HepG2 (cell line): ENCODE results near the gene TCF7L2. TPM values are rescaled to one million over a fixed set of nuclear protein-coding genes. Genes with fewer than 3 reads are reported as not detected.
A peak's percentile ranks its signal among the peaks of the same experiment; 100 is the strongest.

Experiments
- ATAC-seq: fragments of 200-7000 bp; cut with Tn5 transposase; 3 replicates; pipeline ENCODE4 v1.9.1; 2020; ENCODE audit warnings: mild to moderate bottlenecking, moderate library complexity
- BruUV-seq: library from RNA; stranded (reverse); fragments of 400-500 nt; replicated peaks from 2 replicates; lab custom pipeline; 2021; lab: Mats Ljungman, UMichigan
- CTCF ChIA-PET: fragments of 300-600 bp; formaldehyde crosslinking; extraction: SDS; loops from one replicate; lab custom pipeline; 2021; ENCODE audit warnings: low total read pairs, inconsistent platforms, low intra/inter-chr PET ratio; lab: Yijun Ruan, JAX
- POLR2A ChIA-PET: fragments of 350-600 bp; sonication (Branson Sonifier 250); formaldehyde crosslinking; loops from one replicate; lab custom pipeline; 2020; ENCODE audit warnings: antibody characterized with exemption, inconsistent platforms; lab: Yijun Ruan, JAX
- DNase-seq: peaks from one replicate; pipeline ENCODE4 v3.0.0-alpha.2; 2015; ENCODE audit warnings: low spot score
- FAIRE-seq: peaks from 3 replicates; lab custom pipeline; 2011; peaks lifted over from hg19 to GRCh38; lab: Jason Lieb, UNC
- H2AFZ ChIP-seq: one replicate; pipeline ENCODE4 v1.6.1; 2011; ENCODE audit warnings: low read length, inconsistent platforms
- H3K27ac ChIP-seq: fragments of 300-600 bp; 3 replicates; pipeline ENCODE4 v1.8.0; 2011; ENCODE audit warnings: mixed run types, mild to moderate bottlenecking, mixed read lengths, low read length, inconsistent platforms; ENCODE audit not compliant: insufficient read depth; ENCODE audit errors: extremely low read length
- H3K27me3 ChIP-seq, 2 experiments: fragments of 200-600 bp in 1 of 2; 2 replicates in 1 of 2; 3 replicates in 1 of 2; pipeline versions ENCODE4 v1.6.0 to v1.8.0; 2011; ENCODE audit warnings: low read length in 2 of 2, mild to moderate bottlenecking in 2 of 2, moderate library complexity in 2 of 2, inconsistent platforms in 1 of 2; ENCODE audit not compliant: insufficient read depth in 2 of 2, control insufficient read depth in 1 of 2
- H3K36me3 ChIP-seq, 2 experiments: fragments of 200-600 bp in 1 of 2; replicated peaks in 1 of 2; 2 replicates in 1 of 2; 3 replicates in 1 of 2; pipeline versions ENCODE4 v1.5.1 to v1.8.0; 2011; ENCODE audit warnings: low read length in 2 of 2, inconsistent platforms in 1 of 2; ENCODE audit not compliant: insufficient read depth in 2 of 2, control insufficient read depth in 1 of 2
- H3K4me1 ChIP-seq: 2 replicates; pipeline ENCODE4 v1.5.1; 2012; ENCODE audit warnings: low read length, inconsistent platforms; ENCODE audit not compliant: insufficient read depth
- H3K4me2 ChIP-seq: 2 replicates; pipeline ENCODE4 v1.6.0; 2011; ENCODE audit warnings: low read depth, low read length, inconsistent platforms
- H3K4me3 ChIP-seq, 3 experiments: fragments of 200-600 bp in 1 of 3; sonication (generic), shearing (Covaris generic) in 1 of 3; replicated peaks in 1 of 3; 2 replicates each; pipeline ENCODE4 v1.5.1; 2011 to 2016; ENCODE audit warnings: low read length in 3 of 3, inconsistent platforms in 2 of 3, low read depth in 2 of 3, mild to moderate bottlenecking in 2 of 3, control low read depth in 1 of 3, mixed read lengths in 1 of 3; ENCODE audit not compliant: insufficient read depth in 1 of 3
- H3K79me2 ChIP-seq: one replicate; pipeline ENCODE4 v1.6.1; 2011; ENCODE audit warnings: low read length, inconsistent platforms; ENCODE audit not compliant: insufficient read depth
- H3K9ac ChIP-seq: 2 replicates; pipeline ENCODE4 v1.6.0; 2011; ENCODE audit warnings: mild to moderate bottlenecking, low read depth, low read length, inconsistent platforms; ENCODE audit not compliant: insufficient read depth
- H3K9me3 ChIP-seq: 2 replicates; pipeline ENCODE4 v1.5.1; 2012; ENCODE audit warnings: mild to moderate bottlenecking, low read length
- H4K20me1 ChIP-seq: 2 replicates; pipeline ENCODE4 v1.6.0; 2011; ENCODE audit warnings: inconsistent platforms, mild to moderate bottlenecking, low read length, moderate library complexity; ENCODE audit not compliant: insufficient read depth
- BATF2 ChIP-seq: sonication (generic); formaldehyde crosslinking; IDR thresholded peaks from 2 replicates; pipeline ENCODE4 v1.8.0; 2022; ENCODE audit warnings: mild to moderate bottlenecking, missing genetic modification reagents, moderate library complexity
- CEBPZ ChIP-seq: IDR thresholded peaks from 2 replicates; pipeline ENCODE4 v1.6.1; 2012; ENCODE audit warnings: low read length, improper control_type of control experiment
- GATA4 ChIP-seq: sonication (generic); IDR thresholded peaks from 2 replicates; pipeline ENCODE4 v1.6.1; 2016; ENCODE audit warnings: antibody characterized with exemption, low read depth, borderline replicate concordance
- GATAD1 ChIP-seq: IDR thresholded peaks from 2 replicates; pipeline ENCODE4 v1.6.1; 2016; ENCODE audit warnings: missing genetic modification reagents, missing compliant biosample characterization
- GMEB2 ChIP-seq: IDR thresholded peaks from 2 replicates; pipeline ENCODE4 v1.6.1; 2016; ENCODE audit warnings: missing biosample characterization, missing genetic modification reagents, low read depth
- HMGXB4 ChIP-seq, 2 experiments: sonication (generic) in 1 of 2; formaldehyde crosslinking in 1 of 2; IDR thresholded peaks; 2 replicates each; pipeline versions ENCODE4 v1.4.0 to v1.6.1; 2018 to 2020; ENCODE audit warnings: missing genetic modification reagents in 2 of 2, borderline replicate concordance in 1 of 2, low read depth in 1 of 2, mild to moderate bottlenecking in 1 of 2, missing biosample characterization in 1 of 2
- KAT7 ChIP-seq: IDR thresholded peaks from 2 replicates; pipeline ENCODE4 v1.6.1; 2018; ENCODE audit warnings: borderline replicate concordance, missing compliant biosample characterization
- TMF1 ChIP-seq: sonication (generic); formaldehyde crosslinking; IDR thresholded peaks from 2 replicates; pipeline ENCODE4 v1.8.1; 2022; ENCODE audit warnings: low read depth, missing genetic modification reagents
- TOE1 ChIP-seq: sonication (generic); formaldehyde crosslinking; IDR thresholded peaks from 2 replicates; pipeline ENCODE4 v1.4.0; 2020; ENCODE audit warnings: mild to moderate bottlenecking, missing genetic modification reagents
- ZIK1 ChIP-seq: sonication (generic); formaldehyde crosslinking; IDR thresholded peaks from 2 replicates; pipeline ENCODE4 v1.5.0; 2020; ENCODE audit warnings: mild to moderate bottlenecking, low read depth, missing genetic modification reagents, borderline replicate concordance
- ZNF629 ChIP-seq: sonication (generic); formaldehyde crosslinking; conservative IDR thresholded peaks from 2 replicates; pipeline ENCODE4 v1.5.0; 2020; ENCODE audit warnings: missing genetic modification reagents
- ZNF720 ChIP-seq: sonication (generic); formaldehyde crosslinking; IDR thresholded peaks from 2 replicates; pipeline ENCODE4 v1.4.0; 2020; ENCODE audit warnings: missing genetic modification reagents
- ZNF776 ChIP-seq: sonication (generic); formaldehyde crosslinking; IDR thresholded peaks from 2 replicates; pipeline ENCODE4 v1.4.0; 2020; ENCODE audit warnings: mild to moderate bottlenecking, missing genetic modification reagents
- in situ Hi-C: cut with HindIII; loops from 2 replicates; pipeline ENCODE4 v1.10.0; 2017; ENCODE audit warnings: low pct_unique_long_range_greater_than_20kb; ENCODE audit not compliant: extremely low pct_ligation_motif_present
- intact Hi-C: fragments of 100-400 bp; cut with micrococcal nuclease; formaldehyde crosslinking; loops from one replicate; pipeline ENCODE4 v1.10.0; 2022; ENCODE audit not compliant: unreplicated experiment
- polyA plus RNA-seq, 8 experiments: library from polyadenylated mRNA; depleted of rRNA in 3 of 8; stranded (reverse) in 7 of 8; unstranded in 1 of 8; fragments of >200 nt; fragmentation: Illumina TruSeq in 4 of 8; extraction: Trizol in 4 of 8; gene quantifications; 2 replicates each; pipeline versions ENCODE4 v1.2.1 to v1.2.3, GENCODE V29; 2011 to 2016; ENCODE audit warnings: low read depth in 4 of 8, missing spikeins in 1 of 8, mixed read lengths in 1 of 8; ENCODE audit not compliant: insufficient read depth in 1 of 8
- total RNA-seq, 5 experiments: library from RNA; depleted of rRNA; stranded (reverse); fragments of >200 nt; fragmentation: Illumina TruSeq; extraction: Trizol; gene quantifications; 2 replicates each; pipeline ENCODE4 v1.2.3, GENCODE V29; 2016; ENCODE audit warnings: low read depth in 1 of 5
- TF ChIP-seq, protein P1 (sequence below): sonication (generic); formaldehyde crosslinking; IDR thresholded peaks from 2 replicates; pipeline ENCODE4; 2020; ENCODE audit warnings: missing genetic modification reagents, mild to moderate bottlenecking, borderline replicate concordance

Gene TCF7L2
- total and polyA plus RNA-seq, 2 of the 13 experiments (the other 11 are each of a cell fraction or from before 2014, with no cell fraction given), result 3.9 to 13.7 TPM

DNA sequence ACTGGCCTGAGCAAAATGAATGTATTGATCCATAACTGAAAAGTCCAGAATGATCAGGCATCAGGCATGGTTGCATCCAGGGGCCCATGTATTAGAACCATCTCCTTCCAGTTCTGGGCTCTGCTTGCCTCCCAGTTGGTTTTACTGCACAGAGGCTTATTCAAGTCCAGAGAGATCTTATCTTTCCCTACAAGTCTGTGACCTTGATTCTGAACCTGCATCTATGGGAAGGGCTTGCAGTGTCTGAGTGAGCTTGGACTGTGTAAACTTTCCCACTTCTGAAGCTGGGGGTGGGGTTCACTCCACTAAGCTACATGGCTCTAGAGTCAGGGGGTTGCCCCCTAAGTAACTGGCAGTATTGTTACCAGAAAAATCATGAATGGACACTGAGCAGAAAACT is 136.2 kb downstream of the TCF7L2 start:
- H3K9me3 ChIP-seq, result no peaks in the 10 kb centered on the region
- ChIA-PET CTCF (interaction anchor here (0.6 kb wide), 1 partner anchor 130 kb away, joined by 3 read pairs; no protein-coding TSS in a partner anchor), POLR2A (interaction anchor here (0.6 to 2.4 kb wide), 2 partner anchors 13 to 136 kb away, joined by 7 to 17 read pairs; partner anchors contain the start of gene TCF7L2)
- H3K36me3 ChIP-seq, result peaks cover 7 to 13% of the 10 kb centered on the region in 2 experiments
- DNase-seq, result peak; percentile 92
- no peak overlapping the region for H3K27ac ChIP-seq
- peak; percentile 86 for FAIRE-seq
- H2AFZ ChIP-seq, result no peak overlapping the region
- H3K4me3 ChIP-seq, result no peak overlapping the region
- intact Hi-C loops, result loop anchor here (2.0 kb wide), 1 partner anchor 21 kb away; no protein-coding TSS in a partner anchor
- peak; percentile 59 for ATAC-seq
- H3K27me3 ChIP-seq, result no peaks in the 10 kb centered on the region
- peaks cover 53% of the 10 kb centered on the region for H3K4me1 ChIP-seq
- peaks cover 28% of the 10 kb centered on the region for H3K79me2 ChIP-seq
- in situ Hi-C loops, result no loop called here
- no TSS peak for BruUV-seq
- peak overlapping the region; percentile 33; the same call in 1 of the 2 replicates for H3K4me2 ChIP-seq
- H4K20me1 ChIP-seq, result peaks cover 54% of the 10 kb centered on the region
- H3K9ac ChIP-seq, result no peak overlapping the region
- TF ChIP-seq ZNF720 (CRISPR knock-in tag) (no peak), ZIK1 (CRISPR knock-in tag) (no peak), GATAD1 (CRISPR knock-in tag) (no peak), GMEB2 (no peak), CEBPZ (no peak), TMF1 (CRISPR knock-in tag) (no peak), HMGXB4 (CRISPR knock-in tag; IDR thresholded peaks at IDR 0.05; ENCODE audit: borderline replicate concordance in 1 of 2, low read depth in 1 of 2) (no peak), GATA4 (no peak), BATF2 (no peak), TOE1 (no peak), KAT7 (CRISPR knock-in tag) (no peak), ZNF776 (CRISPR knock-in tag) (no peak), ZNF629 (CRISPR knock-in tag) (peak; percentile 29; the same call in 1 of the 2 replicates)
- TF ChIP-seq, protein P1, sequence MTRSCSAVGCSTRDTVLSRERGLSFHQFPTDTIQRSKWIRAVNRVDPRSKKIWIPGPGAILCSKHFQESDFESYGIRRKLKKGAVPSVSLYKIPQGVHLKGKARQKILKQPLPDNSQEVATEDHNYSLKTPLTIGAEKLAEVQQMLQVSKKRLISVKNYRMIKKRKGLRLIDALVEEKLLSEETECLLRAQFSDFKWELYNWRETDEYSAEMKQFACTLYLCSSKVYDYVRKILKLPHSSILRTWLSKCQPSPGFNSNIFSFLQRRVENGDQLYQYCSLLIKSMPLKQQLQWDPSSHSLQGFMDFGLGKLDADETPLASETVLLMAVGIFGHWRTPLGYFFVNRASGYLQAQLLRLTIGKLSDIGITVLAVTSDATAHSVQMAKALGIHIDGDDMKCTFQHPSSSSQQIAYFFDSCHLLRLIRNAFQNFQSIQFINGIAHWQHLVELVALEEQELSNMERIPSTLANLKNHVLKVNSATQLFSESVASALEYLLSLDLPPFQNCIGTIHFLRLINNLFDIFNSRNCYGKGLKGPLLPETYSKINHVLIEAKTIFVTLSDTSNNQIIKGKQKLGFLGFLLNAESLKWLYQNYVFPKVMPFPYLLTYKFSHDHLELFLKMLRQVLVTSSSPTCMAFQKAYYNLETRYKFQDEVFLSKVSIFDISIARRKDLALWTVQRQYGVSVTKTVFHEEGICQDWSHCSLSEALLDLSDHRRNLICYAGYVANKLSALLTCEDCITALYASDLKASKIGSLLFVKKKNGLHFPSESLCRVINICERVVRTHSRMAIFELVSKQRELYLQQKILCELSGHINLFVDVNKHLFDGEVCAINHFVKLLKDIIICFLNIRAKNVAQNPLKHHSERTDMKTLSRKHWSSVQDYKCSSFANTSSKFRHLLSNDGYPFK (CRISPR knock-in tag), result no peak
